ENCODE measurements around the gene KCNG2.

DNA sequence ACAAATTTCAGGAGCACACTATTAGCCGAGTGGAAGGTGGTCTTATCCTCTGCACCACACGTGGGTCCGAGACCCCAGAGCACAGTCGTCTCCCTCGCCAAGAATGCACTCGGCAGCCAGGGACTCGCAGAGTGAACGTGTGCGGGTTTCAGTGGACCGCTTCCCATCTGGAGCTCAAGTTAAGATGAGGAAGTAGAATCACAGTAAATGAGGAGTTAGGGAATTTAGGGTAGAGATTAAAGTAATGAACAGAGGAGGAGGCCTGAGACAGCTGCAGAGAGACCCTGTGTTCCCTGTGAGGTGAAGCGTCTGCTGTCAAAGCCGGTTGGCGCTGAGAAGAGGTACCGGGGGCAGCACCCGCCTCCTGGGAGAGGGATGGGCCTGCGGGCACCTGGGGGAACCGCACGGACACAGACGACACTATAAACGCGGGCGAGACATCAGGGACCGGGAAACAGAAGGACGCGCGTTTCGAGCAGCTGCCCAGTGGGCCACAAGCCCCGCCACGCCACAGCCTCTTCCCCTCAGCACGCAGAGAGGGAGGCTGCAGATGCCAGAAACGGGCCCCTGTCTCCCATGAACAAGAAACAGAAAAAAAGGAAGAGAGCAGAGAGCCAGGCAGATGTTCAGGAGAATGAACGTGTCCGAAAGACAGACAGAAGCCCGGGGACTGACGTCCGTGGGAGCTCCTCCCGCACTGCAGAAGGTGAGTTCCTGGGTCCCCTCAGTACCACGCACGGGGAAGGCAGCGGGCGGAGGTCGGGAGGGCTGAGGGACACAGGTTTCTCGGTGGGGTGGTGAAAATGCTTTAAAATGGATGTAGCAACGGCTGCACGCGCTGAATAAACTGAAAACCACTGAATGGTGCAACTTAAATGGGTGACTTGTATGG is 5.4 kb upstream of the KCNG2 start:
- TF ChIP-seq, protein P1, sequence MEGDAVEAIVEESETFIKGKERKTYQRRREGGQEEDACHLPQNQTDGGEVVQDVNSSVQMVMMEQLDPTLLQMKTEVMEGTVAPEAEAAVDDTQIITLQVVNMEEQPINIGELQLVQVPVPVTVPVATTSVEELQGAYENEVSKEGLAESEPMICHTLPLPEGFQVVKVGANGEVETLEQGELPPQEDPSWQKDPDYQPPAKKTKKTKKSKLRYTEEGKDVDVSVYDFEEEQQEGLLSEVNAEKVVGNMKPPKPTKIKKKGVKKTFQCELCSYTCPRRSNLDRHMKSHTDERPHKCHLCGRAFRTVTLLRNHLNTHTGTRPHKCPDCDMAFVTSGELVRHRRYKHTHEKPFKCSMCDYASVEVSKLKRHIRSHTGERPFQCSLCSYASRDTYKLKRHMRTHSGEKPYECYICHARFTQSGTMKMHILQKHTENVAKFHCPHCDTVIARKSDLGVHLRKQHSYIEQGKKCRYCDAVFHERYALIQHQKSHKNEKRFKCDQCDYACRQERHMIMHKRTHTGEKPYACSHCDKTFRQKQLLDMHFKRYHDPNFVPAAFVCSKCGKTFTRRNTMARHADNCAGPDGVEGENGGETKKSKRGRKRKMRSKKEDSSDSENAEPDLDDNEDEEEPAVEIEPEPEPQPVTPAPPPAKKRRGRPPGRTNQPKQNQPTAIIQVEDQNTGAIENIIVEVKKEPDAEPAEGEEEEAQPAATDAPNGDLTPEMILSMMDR (IDR thresholded peaks at IDR 0.05), result no peak
- TF ChIP-seq EZH2 (IDR thresholded peaks at IDR 0.05; ENCODE audit: borderline replicate concordance, insufficient read depth, low read depth, low read length, poor library complexity, severe bottlenecking), result no peak
